HEK293 (cell line): ENCODE data around the gene ZKSCAN4.
A peak's percentile ranks its signal among the peaks of the same experiment; 100 is the strongest.

ENCODE experiments used
- AEBP2 ChIP-seq: fragments of 450-650 bp; formaldehyde crosslinking; IDR thresholded peaks from 2 replicates; pipeline ENCODE4 v1.5.1; 2016; ENCODE audit warnings: missing biosample characterization, missing genetic modification characterization, borderline replicate concordance
- BCL6B ChIP-seq: fragments of 450-650 bp; formaldehyde crosslinking; IDR thresholded peaks from 2 replicates; pipeline ENCODE4 v1.5.1; 2017; ENCODE audit warnings: missing biosample characterization, missing genetic modification characterization
- GLI4 ChIP-seq: fragments of 450-650 bp; formaldehyde crosslinking; IDR thresholded peaks from 2 replicates; pipeline ENCODE4 v1.5.1; 2016; ENCODE audit warnings: missing biosample characterization, missing genetic modification characterization
- GLIS1 ChIP-seq: fragments of 450-650 bp; formaldehyde crosslinking; IDR thresholded peaks from 2 replicates; pipeline ENCODE4 v1.5.1; 2016; ENCODE audit warnings: missing biosample characterization, missing genetic modification characterization
- HOXA7 ChIP-seq: sonication (generic); formaldehyde crosslinking; IDR thresholded peaks from 2 replicates; pipeline ENCODE4 v1.8.1; 2022; ENCODE audit warnings: missing genetic modification reagents, borderline replicate concordance
- KLF10 ChIP-seq: fragments of 450-650 bp; IDR thresholded peaks from 2 replicates; pipeline ENCODE4 v1.5.1; 2018; ENCODE audit warnings: missing biosample characterization, mild to moderate bottlenecking, missing genetic modification characterization
- PATZ1 ChIP-seq: fragments of 450-650 bp; formaldehyde crosslinking; IDR thresholded peaks from 2 replicates; pipeline ENCODE4 v1.5.1; 2016; ENCODE audit warnings: missing biosample characterization, missing genetic modification characterization
- PRDM4 ChIP-seq: fragments of 450-650 bp; formaldehyde crosslinking; IDR thresholded peaks from 2 replicates; pipeline ENCODE4 v1.5.1; 2017; ENCODE audit warnings: missing biosample characterization, missing genetic modification characterization
- WT1 ChIP-seq: fragments of 450-650 bp; formaldehyde crosslinking; IDR thresholded peaks from 2 replicates; pipeline ENCODE4 v1.5.1; 2016; ENCODE audit warnings: missing biosample characterization, missing genetic modification characterization
- YY2 ChIP-seq: fragments of 450-650 bp; formaldehyde crosslinking; IDR thresholded peaks from 2 replicates; pipeline ENCODE4 v1.5.1; 2016; ENCODE audit warnings: missing biosample characterization, missing genetic modification characterization
- ZBTB17 ChIP-seq: fragments of 450-650 bp; formaldehyde crosslinking; IDR thresholded peaks from 2 replicates; pipeline ENCODE4 v1.5.1; 2016; ENCODE audit warnings: missing biosample characterization, missing genetic modification characterization
- ZBTB20 ChIP-seq: fragments of 450-650 bp; formaldehyde crosslinking; IDR thresholded peaks from 2 replicates; pipeline ENCODE4 v1.5.1; 2016; ENCODE audit warnings: missing biosample characterization, missing genetic modification characterization
- ZBTB44 ChIP-seq: fragments of 450-650 bp; IDR thresholded peaks from 2 replicates; pipeline ENCODE4 v1.5.1; 2018; ENCODE audit warnings: missing biosample characterization, mild to moderate bottlenecking, missing genetic modification characterization
- ZBTB8A ChIP-seq: fragments of 450-650 bp; formaldehyde crosslinking; IDR thresholded peaks from 2 replicates; pipeline ENCODE4 v1.5.1; 2016; ENCODE audit warnings: missing biosample characterization, missing genetic modification characterization
- ZEB2 ChIP-seq: fragments of 450-650 bp; formaldehyde crosslinking; IDR thresholded peaks from 2 replicates; pipeline ENCODE4 v1.5.1; 2016; ENCODE audit warnings: missing biosample characterization, missing genetic modification characterization
- ZFP37 ChIP-seq: fragments of 450-650 bp; formaldehyde crosslinking; IDR thresholded peaks from 2 replicates; pipeline ENCODE4 v1.5.1; 2016; ENCODE audit warnings: missing biosample characterization, missing genetic modification characterization
- ZNF112 ChIP-seq: fragments of 450-650 bp; formaldehyde crosslinking; IDR thresholded peaks from 2 replicates; pipeline ENCODE4 v1.5.0; 2017; ENCODE audit warnings: missing biosample characterization, missing genetic modification characterization
- ZNF2 ChIP-seq: fragments of 450-650 bp; formaldehyde crosslinking; IDR thresholded peaks from 2 replicates; pipeline ENCODE4 v1.5.1; 2016; ENCODE audit warnings: missing biosample characterization, missing genetic modification characterization
- ZNF335 ChIP-seq: fragments of 450-650 bp; formaldehyde crosslinking; conservative IDR thresholded peaks from 2 replicates; pipeline ENCODE4 v1.5.1; 2016; ENCODE audit warnings: missing biosample characterization, missing genetic modification characterization
- ZNF391 ChIP-seq: fragments of 450-650 bp; formaldehyde crosslinking; IDR thresholded peaks from 2 replicates; pipeline ENCODE4 v1.5.1; 2016; ENCODE audit warnings: low read depth, missing biosample characterization, missing genetic modification characterization, borderline replicate concordance
- ZNF404 ChIP-seq: fragments of 450-650 bp; formaldehyde crosslinking; IDR thresholded peaks from 2 replicates; pipeline ENCODE4 v1.5.1; 2017; ENCODE audit warnings: missing biosample characterization, missing genetic modification characterization
- ZNF423 ChIP-seq: fragments of 450-650 bp; formaldehyde crosslinking; IDR thresholded peaks from 2 replicates; pipeline ENCODE4 v1.5.1; 2016; ENCODE audit warnings: missing biosample characterization, missing genetic modification characterization
- ZNF433 ChIP-seq: fragments of 450-650 bp; formaldehyde crosslinking; IDR thresholded peaks from 2 replicates; pipeline ENCODE4 v1.5.1; 2016; ENCODE audit warnings: missing biosample characterization, missing genetic modification characterization, low read depth
- ZNF501 ChIP-seq: fragments of 450-650 bp; formaldehyde crosslinking; IDR thresholded peaks from 2 replicates; pipeline ENCODE4 v1.5.1; 2016; ENCODE audit warnings: missing biosample characterization, missing genetic modification characterization
- ZNF600 ChIP-seq: fragments of 450-650 bp; formaldehyde crosslinking; IDR thresholded peaks from 2 replicates; pipeline ENCODE4 v1.5.1; 2016; ENCODE audit warnings: missing biosample characterization, missing genetic modification characterization
- ZNF626 ChIP-seq: fragments of 450-650 bp; sonication (Bioruptor Pico); formaldehyde crosslinking; IDR thresholded peaks from 2 replicates; pipeline ENCODE4 v1.5.1; 2018; ENCODE audit warnings: missing biosample characterization, missing genetic modification characterization, inconsistent platforms
- ZNF654 ChIP-seq: fragments of 450-650 bp; formaldehyde crosslinking; IDR thresholded peaks from 2 replicates; pipeline ENCODE4 v1.5.1; 2016; ENCODE audit warnings: low read depth, missing biosample characterization, missing genetic modification characterization
- ZNF670 ChIP-seq: fragments of 450-650 bp; formaldehyde crosslinking; IDR thresholded peaks from 2 replicates; pipeline ENCODE4 v1.5.1; 2016; ENCODE audit warnings: missing biosample characterization, missing genetic modification characterization, low read depth
- ZNF704 ChIP-seq: fragments of 450-650 bp; formaldehyde crosslinking; IDR thresholded peaks from 2 replicates; pipeline ENCODE4 v1.5.1; 2016; ENCODE audit warnings: missing biosample characterization, missing genetic modification characterization
- ZNF791 ChIP-seq: fragments of 450-650 bp; formaldehyde crosslinking; IDR thresholded peaks from 2 replicates; pipeline ENCODE4 v1.5.1; 2016; ENCODE audit warnings: missing biosample characterization, missing genetic modification characterization
- ZNF792 ChIP-seq: fragments of 450-650 bp; formaldehyde crosslinking; IDR thresholded peaks from 2 replicates; pipeline ENCODE4 v1.5.1; 2016; ENCODE audit warnings: missing biosample characterization, missing genetic modification characterization

ZKSCAN4 gene

GRCh38 chr6:28212510-28213212 lies 39.4 kb downstream of the ZKSCAN4 start (continued):
- no peak for TF ChIP-seq ZNF423 (tag by site-specific recombination)
- peak; percentile 99 for TF ChIP-seq ZBTB17 (tag by site-specific recombination)
- TF ChIP-seq HOXA7 (CRISPR knock-in tag) = no peak
- peak; percentile 33; the same call in 1 of the 2 replicates for TF ChIP-seq PRDM4 (tag by site-specific recombination)
- TF ChIP-seq GLIS1 (tag by site-specific recombination) = no peak
- TF ChIP-seq PATZ1 (tag by site-specific recombination) = 0 out of 2 replicates have a peak, but pooled peaks have one; percentile 39
- no peak for TF ChIP-seq ZNF404 (tag by site-specific recombination)
- TF ChIP-seq ZNF2 (tag by site-specific recombination) = peak; percentile 91
- TF ChIP-seq ZNF391 (tag by site-specific recombination) = peak; percentile 96
- no peak for TF ChIP-seq ZNF112 (tag by site-specific recombination)
- TF ChIP-seq WT1 (tag by site-specific recombination) = peak; percentile 90
- peak; percentile 1; the same call in 1 of the 2 replicates for TF ChIP-seq ZNF654 (tag by site-specific recombination)
- peak; percentile 89 for TF ChIP-seq ZNF600 (tag by site-specific recombination)
- no peak for TF ChIP-seq ZNF433 (tag by site-specific recombination)
- peak; percentile 83; the same call in 1 of the 2 replicates for TF ChIP-seq GLI4 (tag by site-specific recombination)
- peak; percentile 78; the same call in 1 of the 2 replicates for TF ChIP-seq KLF10 (tag by site-specific recombination)
- TF ChIP-seq ZBTB20 (tag by site-specific recombination) = no peak
- peak; percentile 55; the same call in 1 of the 2 replicates for TF ChIP-seq YY2
- 0 out of 2 replicates have a peak, but pooled peaks have one; percentile 61 for TF ChIP-seq ZNF792 (tag by site-specific recombination)
- TF ChIP-seq ZBTB44 (tag by site-specific recombination) = peak; percentile 57; the same call in 1 of the 2 replicates
- TF ChIP-seq ZNF335 (tag by site-specific recombination) = peak; percentile 97
- no peak for TF ChIP-seq ZNF670 (tag by site-specific recombination)
- TF ChIP-seq ZBTB8A (tag by site-specific recombination) = peak; percentile 65
- TF ChIP-seq ZFP37 (tag by site-specific recombination) = peak; percentile 84
- TF ChIP-seq ZNF501 (tag by site-specific recombination) = peak; percentile 91
- TF ChIP-seq ZEB2 = peak; percentile 96
- TF ChIP-seq ZNF791 (tag by site-specific recombination) = no peak
- peak; percentile 56; the same call in 1 of the 2 replicates for TF ChIP-seq BCL6B (tag by site-specific recombination)
- TF ChIP-seq ZNF704 (tag by site-specific recombination) = no peak
- TF ChIP-seq ZNF626 (tag by site-specific recombination) = peak; percentile 51; the same call in 1 of the 2 replicates
- TF ChIP-seq AEBP2 (tag by site-specific recombination) = no peak
